SH-SY5Y (cell line): Measurements from ENCODE around the gene LARGE1.

ENCODE experiments used
- GATA2 ChIP-seq: IDR thresholded peaks from 2 replicates; pipeline ENCODE4 v1.6.1; 2011; ENCODE audit warnings: mild to moderate bottlenecking, low read depth, low read length
- GATA3 ChIP-seq: IDR thresholded peaks from 2 replicates; pipeline ENCODE4 v1.6.1; 2011; ENCODE audit warnings: low read depth, mild to moderate bottlenecking, low read length, moderate library complexity

DNA sequence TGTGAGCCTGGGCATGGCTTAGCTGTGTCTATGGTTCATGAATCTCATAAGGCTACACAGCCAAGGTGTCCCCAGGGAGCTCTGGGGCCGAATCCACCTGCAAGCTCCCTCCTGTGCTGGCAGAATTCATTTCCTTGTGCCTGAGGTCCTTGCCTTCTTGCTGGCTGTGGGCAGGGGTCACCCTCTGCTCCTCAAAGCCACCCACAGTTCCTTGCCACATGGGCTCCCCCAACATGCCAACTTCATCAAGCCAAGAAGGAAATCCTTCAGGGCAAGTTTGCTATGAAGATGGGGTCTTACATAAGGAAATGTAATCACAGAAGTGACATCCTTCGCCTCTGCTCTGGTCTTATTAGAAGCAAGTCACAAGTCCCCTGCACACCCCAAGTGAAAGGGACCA lies 24.8 kb downstream of the LARGE1 start:
- TF ChIP-seq GATA2 (no peak), GATA3 (no peak)
